GM12878 (cell line): ENCODE data around the gene KIF23. TPM values are rescaled to one million over a fixed set of nuclear protein-coding genes. Genes with fewer than 3 reads are reported as not detected.

Experiments used
- ATAC-seq: fragments of 200-7000 bp; cut with Tn5 transposase; 3 replicates; pipeline ENCODE4 v1.9.1; 2020; ENCODE audit warnings: mild to moderate bottlenecking, moderate library complexity
- BruUV-seq: library from RNA; stranded (reverse); fragments of 400-500 nt; replicated peaks from 2 replicates; lab custom pipeline; 2021; lab: Mats Ljungman, UMichigan
- CTCF ChIA-PET: fragments of 300-600 bp; sonication (Branson Sonifier 250); formaldehyde crosslinking; extraction: SDS; loops from one replicate; lab custom pipeline; 2021; ENCODE audit warnings: inconsistent platforms; lab: Yijun Ruan, JAX
- POLR2A ChIA-PET: fragments of 350-600 bp; formaldehyde crosslinking; extraction: SDS; loops from one replicate; lab custom pipeline; 2021; ENCODE audit warnings: inconsistent platforms; lab: Charles Lee
- RAD21 ChIA-PET: fragments of 300-600 bp; sonication (Branson Sonifier 250); formaldehyde crosslinking; loops from one replicate; lab custom pipeline; 2023; ENCODE audit warnings: antibody characterized with exemption; ENCODE audit not compliant: unreplicated experiment; lab: Charles Lee
- SMC1A ChIA-PET: fragments of 300-600 bp; sonication (Branson Sonifier 250); formaldehyde crosslinking; loops from one replicate; lab custom pipeline; 2023; ENCODE audit not compliant: unreplicated experiment, uncharacterized antibody; lab: Charles Lee
- DNase-seq: peaks from one replicate; pipeline ENCODE4 v3.0.0-alpha.2; 2011; ENCODE audit warnings: low read depth, low spot score
- FAIRE-seq: peaks from 3 replicates; lab custom pipeline; 2011; peaks lifted over from hg19 to GRCh38; lab: Jason Lieb, UNC
- H2AFZ ChIP-seq: 2 replicates; pipeline ENCODE4 v1.6.0; 2011; ENCODE audit warnings: low read depth, low read length, control low read depth; ENCODE audit not compliant: control insufficient read depth
- H3K27ac ChIP-seq: 2 replicates; pipeline ENCODE4 v1.5.1; 2011; ENCODE audit warnings: control low read depth; ENCODE audit not compliant: control insufficient read depth, insufficient read depth
- H3K27me3 ChIP-seq, 2 experiments: replicated peaks in 1 of 2; 2 replicates each; pipeline versions ENCODE4 v1.6.0 to v1.6.1; 2011; ENCODE audit warnings: low read length in 1 of 2; ENCODE audit not compliant: control insufficient read depth in 2 of 2, insufficient read depth in 2 of 2
- H3K36me3 ChIP-seq, 2 experiments: 2 replicates each; pipeline ENCODE4 v1.5.1; 2011; ENCODE audit warnings: low read length in 1 of 2; ENCODE audit not compliant: control insufficient read depth in 2 of 2, insufficient read depth in 2 of 2
- H3K4me1 ChIP-seq: 2 replicates; pipeline ENCODE4 v1.6.1; 2011; ENCODE audit warnings: mild to moderate bottlenecking, low read length, moderate library complexity, mixed read lengths; ENCODE audit not compliant: control insufficient read depth, insufficient read depth
- H3K4me2 ChIP-seq: 2 replicates; pipeline ENCODE4 v1.6.0; 2011; ENCODE audit warnings: control low read depth; ENCODE audit not compliant: control insufficient read depth, insufficient read depth
- H3K4me3 ChIP-seq: fragments of 200-600 bp; sonication (generic); 2 replicates; pipeline ENCODE4 v1.5.1; 2016
- H3K79me2 ChIP-seq: 2 replicates; pipeline ENCODE4 v1.6.0; 2011; ENCODE audit warnings: low read length; ENCODE audit not compliant: control insufficient read depth, insufficient read depth
- H3K9ac ChIP-seq: 2 replicates; pipeline ENCODE4 v1.8.0; 2011; ENCODE audit warnings: low read length, control low read depth, mixed read lengths; ENCODE audit not compliant: control insufficient read depth, insufficient read depth
- H3K9me3 ChIP-seq: replicated peaks from 3 replicates; pipeline ENCODE4 v1.5.1; 2011; ENCODE audit warnings: mild to moderate bottlenecking, low read length; ENCODE audit not compliant: control insufficient read depth, insufficient read depth
- H4K20me1 ChIP-seq: 2 replicates; pipeline ENCODE4 v1.6.0; 2011; ENCODE audit not compliant: control insufficient read depth, insufficient read depth
- ATF2 ChIP-seq: IDR thresholded peaks from 2 replicates; pipeline ENCODE4 v1.6.1; 2012; ENCODE audit warnings: low read length, inconsistent platforms
- BACH1 ChIP-seq: fragments of 450-650 bp; IDR thresholded peaks from 2 replicates; pipeline ENCODE4 v1.6.1; 2017; ENCODE audit warnings: mild to moderate bottlenecking, borderline replicate concordance
- FOXM1 ChIP-seq: IDR thresholded peaks from 2 replicates; pipeline ENCODE4 v1.6.1; 2012; ENCODE audit warnings: low read depth, mild to moderate bottlenecking, inconsistent platforms, low read length, moderate library complexity
- HDAC6 ChIP-seq: fragments of 200-600 bp; sonication (generic); IDR thresholded peaks from one replicate; pipeline ENCODE4 v1.8.0; 2017; ENCODE audit warnings: antibody characterized with exemption; ENCODE audit not compliant: unreplicated experiment
- IRF5 ChIP-seq: fragments of 450-650 bp; IDR thresholded peaks from 2 replicates; pipeline ENCODE4 v1.6.1; 2017; ENCODE audit warnings: borderline replicate concordance
- MEF2B ChIP-seq: fragments of 450-650 bp; IDR thresholded peaks from 2 replicates; pipeline ENCODE4 v1.6.1; 2018; ENCODE audit warnings: mild to moderate bottlenecking, moderate library complexity; ENCODE audit not compliant: partially characterized antibody, poor library complexity, severe bottlenecking
- MLLT1 ChIP-seq: fragments of 450-650 bp; IDR thresholded peaks from 2 replicates; pipeline ENCODE4 v1.6.1; 2016; ENCODE audit warnings: mild to moderate bottlenecking
- NFIC ChIP-seq: IDR thresholded peaks from 2 replicates; pipeline ENCODE4 v1.6.1; 2012; ENCODE audit warnings: low read depth, mild to moderate bottlenecking, inconsistent platforms, low read length, moderate library complexity
- RAD51 ChIP-seq: fragments of 450-650 bp; IDR thresholded peaks from 2 replicates; pipeline ENCODE4 v1.6.1; 2016; ENCODE audit warnings: moderate library complexity, mild to moderate bottlenecking, inconsistent platforms
- RELB ChIP-seq: fragments of 450-650 bp; IDR thresholded peaks from 2 replicates; pipeline ENCODE4 v1.6.1; 2017; ENCODE audit warnings: low read depth, mild to moderate bottlenecking, moderate library complexity
- RFX5 ChIP-seq: IDR thresholded peaks from 2 replicates; pipeline ENCODE4 v1.6.1; 2011; ENCODE audit warnings: low read depth, low read length, improper control_type of control experiment
- RUNX3 ChIP-seq: IDR thresholded peaks from 2 replicates; pipeline ENCODE4 v1.6.1; 2012; ENCODE audit warnings: low read length, inconsistent platforms
- SKIL ChIP-seq: fragments of 450-650 bp; IDR thresholded peaks from 2 replicates; pipeline ENCODE4 v1.6.1; 2017; ENCODE audit warnings: mild to moderate bottlenecking, low read depth, inconsistent platforms; ENCODE audit not compliant: poor library complexity, severe bottlenecking
- WGBS: methylation state at CpG from one replicate; pipeline ENCODE4 v1.1.6; 2016; ENCODE audit warnings: low lambda C conversion rate; ENCODE audit not compliant: insufficient replicate concordance, insufficient coverage; ENCODE audit errors: missing lambda C conversion rate; 5-methylcytosine and 5-hydroxymethylcytosine counted together
- in situ Hi-C: fragments of 300-500 bp; cut with MboI; formaldehyde crosslinking; loops from 9 replicates; pipeline ENCODE4 v1.14.3; 2018; ENCODE audit warnings: mixed read lengths
- intact Hi-C: fragments of 100-400 bp; cut with micrococcal nuclease; formaldehyde crosslinking; loops from one replicate; pipeline ENCODE4 v1.14.2; 2022; ENCODE audit not compliant: unreplicated experiment
- polyA plus RNA-seq, 11 experiments: library from polyadenylated mRNA; depleted of rRNA in 4 of 11; unstranded in 6 of 11; stranded (reverse) in 5 of 11; fragments of >200 nt; fragmentation: Nextera tagmentation in 4 of 11; fragmentation: Illumina TruSeq in 1 of 11; extraction: Ambion mirVana in 4 of 11; extraction: Trizol in 1 of 11; gene quantifications; 1 replicate in 1 of 11; 2 replicates in 10 of 11; pipeline versions ENCODE4 v1.2.1 to v1.2.3, GENCODE V29; 2011 to 2016; ENCODE audit warnings: inconsistent platforms in 2 of 11, missing spikeins in 2 of 11, low read depth in 1 of 11
- total RNA-seq, 4 experiments: library from RNA; depleted of rRNA in 3 of 4; stranded (reverse); fragments of >200 nt in 3 of 4; fragmentation: Illumina TruSeq in 1 of 4; extraction: Trizol in 1 of 4; gene quantifications; 2 replicates each; pipeline versions ENCODE4 v1.2.1 to v1.2.3, GENCODE V29; 2013 to 2021

Gene KIF23
- total and polyA plus RNA-seq, 10 of the 15 experiments (the other 5 are each of a cell fraction or from before 2014, with no cell fraction given): 28.0 to 62.5 (median 46.6) TPM

- CTCF ChIA-PET: interaction anchor here (0.7 to 4.6 kb wide), 3 partner anchors 11 to 39 kb away, joined by 3 to 53 read pairs (median 4); no protein-coding TSS in a partner anchor
- H3K27ac ChIP-seq: peak overlapping the region; percentile 79
- peaks cover 6 to 23% of the 10 kb centered on the region in 2 experiments for H3K36me3 ChIP-seq
- peak overlapping the region; percentile 96 for H3K9ac ChIP-seq
- RAD21 ChIA-PET: interaction anchor here (1.3 to 4.0 kb wide), 3 partner anchors 9 to 36 kb away, joined by 5 to 28 read pairs (median 23); partner anchors contain the start of gene KIF23
- TF ChIP-seq BACH1: peak; percentile 17; the same call in 1 of the 2 replicates
- no peak for TF ChIP-seq HDAC6
- peak; percentile 96 for TF ChIP-seq MLLT1
- 0 out of 2 replicates have a peak, but pooled peaks have one; percentile 8 for TF ChIP-seq RELB
- TF ChIP-seq ATF2: peak; percentile 27; the same call in 1 of the 2 replicates
- TF ChIP-seq RAD51: no peak
- 0 out of 2 replicates have a peak, but pooled peaks have one; percentile 3 for TF ChIP-seq RUNX3
- TF ChIP-seq NFIC: peak; percentile 31; the same call in 1 of the 2 replicates
- peak; percentile 18 for TF ChIP-seq MEF2B
- peak; percentile 19 for TF ChIP-seq SKIL
- TF ChIP-seq IRF5: no peak
- TF ChIP-seq RFX5: no peak
- TF ChIP-seq FOXM1: 0 out of 2 replicates have a peak, but pooled peaks have one; percentile 23
- H3K4me2 ChIP-seq: peak overlapping the region; percentile 69
- WGBS: 73% methylated on average over 32 of the region's 32 CpGs
- no peak for DNase-seq
- BruUV-seq: TSS peak; percentile 97
- SMC1A ChIA-PET: interaction anchor here (1.4 to 3.4 kb wide), 3 partner anchors 9 to 40 kb away, joined by 4 to 13 read pairs (median 6); no protein-coding TSS in a partner anchor
- H3K9me3 ChIP-seq: no peaks in the 10 kb centered on the region
- POLR2A ChIA-PET: interaction anchor here (0.9 to 3.5 kb wide), 6 partner anchors 9 to 58 kb away, joined by 3 to 29 read pairs (median 4); no protein-coding TSS in a partner anchor
- peak; percentile 30 for ATAC-seq
- in situ Hi-C loops (no loop called here), intact Hi-C loops (no loop called here)
- peaks cover 5% of the 10 kb centered on the region; the same call in 1 of the 2 replicates for H3K4me1 ChIP-seq
- H3K79me2 ChIP-seq: peaks cover 34% of the 10 kb centered on the region
- H3K4me3 ChIP-seq: peak overlapping the region; percentile 69
- H3K27me3 ChIP-seq: no peaks in the 10 kb centered on the region
- FAIRE-seq: no peak
- H2AFZ ChIP-seq: peak overlapping the region; percentile 76
- peaks cover 9% of the 10 kb centered on the region for H4K20me1 ChIP-seq
Measured at GRCh38 chr15:69451951-69452691, 38.0 kb downstream of the KIF23 start.
